ENCODE data around the gene RDH5. TPM values are rescaled to one million over a fixed set of nuclear protein-coding genes. Genes with fewer than 3 reads are reported as not detected.
A peak's percentile ranks its signal among the peaks of the same experiment; 100 is the strongest.

The RDH5 gene
- total RNA-seq, 1 experiment from 2014 or later, result 6.0 TPM

GRCh38 chr12:55686366-55687010 is 33.7 kb upstream of the RDH5 start:
- ChIA-PET CTCF (no interaction called here), POLR2A (no interaction called here)
- BruUV-seq (replicated peaks), result no TSS peak
- Mint-ChIP-seq H3K27me3 (ENCODE audit: insufficient read depth, unreplicated experiment) (no peaks in the 10 kb centered on the region), H3K9me3 (ENCODE audit: unreplicated experiment) (no peaks in the 10 kb centered on the region), H3K4me1 (ENCODE audit: low read depth, unreplicated experiment) (peaks cover 8% of the 10 kb centered on the region), H3K27ac (ENCODE audit: unreplicated experiment) (no peak overlapping the region), H3K4me3 (ENCODE audit: unreplicated experiment) (no peak overlapping the region), H3K36me3 (ENCODE audit: insufficient read depth, unreplicated experiment) (peaks cover 3% of the 10 kb centered on the region)
- H3K9me3 ChIP-seq, result no peaks in the 10 kb centered on the region
- H3K4me3 ChIP-seq (ENCODE audit: low read depth, low read length), result no peak overlapping the region
- TF ChIP-seq CTCF (IDR thresholded peaks at IDR 0.05; ENCODE audit: insufficient read depth in 1 of 2, low read depth in 1 of 2, low read length in 1 of 2, severe bottlenecking in 1 of 2, unreplicated experiment in 1 of 2), result no peak
- peaks cover 3% of the 10 kb centered on the region for H3K36me3 ChIP-seq (ENCODE audit: control insufficient read depth, insufficient read depth, low read length)
- H3K4me1 ChIP-seq, result peaks cover 4% of the 10 kb centered on the region; the same call in 1 of the 2 replicates
- intact Hi-C loops (cut with micrococcal nuclease; ENCODE audit: unreplicated experiment), result no loop called here
- H3K27me3 ChIP-seq (replicated peaks; ENCODE audit: control insufficient read depth, insufficient read depth, low read length), result no peaks in the 10 kb centered on the region
- no peak for DNase-seq

DNA sequence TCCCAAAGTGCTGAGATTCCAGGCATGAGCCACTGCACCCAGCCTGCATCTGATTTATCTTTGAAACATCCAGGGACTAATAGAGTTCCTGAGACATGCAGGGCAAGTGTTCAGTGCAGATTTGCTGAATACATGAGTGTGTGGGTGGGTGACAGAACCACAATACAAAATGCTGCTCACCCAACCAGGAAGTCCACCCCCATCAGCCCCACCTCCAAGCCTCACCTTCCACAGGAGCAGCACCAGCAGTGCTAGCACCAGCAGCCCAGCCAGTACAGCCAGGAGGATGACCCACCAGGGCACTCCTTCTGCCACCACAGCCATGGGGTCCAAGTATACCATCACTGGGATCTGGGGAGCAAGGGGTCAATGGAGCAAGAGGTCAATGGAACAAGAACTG is 32.4 kb upstream of the RDH5 start:
- no peak for DNase-seq
- intact Hi-C loops (cut with micrococcal nuclease; ENCODE audit: unreplicated experiment), result no loop called here
- H3K4me1 ChIP-seq, result peaks cover 3% of the 10 kb centered on the region; the same call in 1 of the 2 replicates
- ChIA-PET CTCF (no interaction called here), POLR2A (no interaction called here)
- H3K4me3 ChIP-seq (ENCODE audit: low read depth, low read length), result no peak overlapping the region
- no TSS peak for BruUV-seq (replicated peaks)
- H3K27me3 Mint-ChIP-seq (ENCODE audit: insufficient read depth, unreplicated experiment), result no peaks in the 10 kb centered on the region
- H3K36me3 Mint-ChIP-seq (ENCODE audit: insufficient read depth, unreplicated experiment), result no peaks in the 10 kb centered on the region
- TF ChIP-seq CTCF (IDR thresholded peaks at IDR 0.05; ENCODE audit: insufficient read depth in 1 of 2, low read depth in 1 of 2, low read length in 1 of 2, severe bottlenecking in 1 of 2, unreplicated experiment in 1 of 2), result no peak
- no peaks in the 10 kb centered on the region for H3K9me3 Mint-ChIP-seq (ENCODE audit: unreplicated experiment)
- H3K4me3 Mint-ChIP-seq (ENCODE audit: unreplicated experiment), result no peak overlapping the region
- peaks cover 4% of the 10 kb centered on the region for H3K4me1 Mint-ChIP-seq (ENCODE audit: low read depth, unreplicated experiment)
- H3K36me3 ChIP-seq (ENCODE audit: control insufficient read depth, insufficient read depth, low read length), result peaks cover 3% of the 10 kb centered on the region
- no peaks in the 10 kb centered on the region for H3K9me3 ChIP-seq
- no peaks in the 10 kb centered on the region for H3K27me3 ChIP-seq (replicated peaks; ENCODE audit: control insufficient read depth, insufficient read depth, low read length)
- no peak overlapping the region for H3K27ac Mint-ChIP-seq (ENCODE audit: unreplicated experiment)

GRCh38 chr12:55688716-55689655 is 31.2 kb upstream of the RDH5 start:
- Histone ChIP-seq H3K4me3 (ENCODE audit: low read depth, low read length) (no peak overlapping the region), H3K36me3 (ENCODE audit: control insufficient read depth, insufficient read depth, low read length) (peaks cover 3% of the 10 kb centered on the region), H3K9me3 (no peaks in the 10 kb centered on the region), H3K27me3 (replicated peaks; ENCODE audit: control insufficient read depth, insufficient read depth, low read length) (no peaks in the 10 kb centered on the region), H3K4me1 (no peaks in the 10 kb centered on the region)
- Mint-ChIP-seq H3K27me3 (ENCODE audit: insufficient read depth, unreplicated experiment) (no peaks in the 10 kb centered on the region), H3K27ac (ENCODE audit: unreplicated experiment) (peak overlapping the region; percentile 23), H3K36me3 (ENCODE audit: insufficient read depth, unreplicated experiment) (no peaks in the 10 kb centered on the region), H3K4me1 (ENCODE audit: low read depth, unreplicated experiment) (no peaks in the 10 kb centered on the region), H3K4me3 (ENCODE audit: unreplicated experiment) (no peak overlapping the region), H3K9me3 (ENCODE audit: unreplicated experiment) (no peaks in the 10 kb centered on the region)
- no peak for TF ChIP-seq CTCF (IDR thresholded peaks at IDR 0.05; ENCODE audit: insufficient read depth in 1 of 2, low read depth in 1 of 2, low read length in 1 of 2, severe bottlenecking in 1 of 2, unreplicated experiment in 1 of 2)
- CTCF ChIA-PET, result interaction anchor here (0.5 kb wide), 1 partner anchor 10 kb away, joined by 3 read pairs; no protein-coding TSS in a partner anchor
- BruUV-seq (replicated peaks), result no TSS peak
- intact Hi-C loops (cut with micrococcal nuclease; ENCODE audit: unreplicated experiment), result no loop called here
- DNase-seq, result no peak
- POLR2A ChIA-PET, result interaction anchor here (0.5 kb wide), 1 partner anchor 1364 kb away, joined by 7 read pairs; the partner anchor contains the start of gene COPZ1
